Mononuclear cell (primary cell): Measurements from ENCODE around the gene CCM2. TPM values are rescaled to one million over a fixed set of nuclear protein-coding genes. Genes with fewer than 3 reads are reported as not detected.

Experiments
- H3K27me3 ChIP-seq: 2 replicates; pipeline ENCODE4 v1.6.0; 2011; ENCODE audit warnings: low read length, control low read depth; ENCODE audit not compliant: insufficient read depth
- H3K4me1 ChIP-seq: 2 replicates; pipeline ENCODE4 v1.5.1; 2011; ENCODE audit warnings: mild to moderate bottlenecking, low read length, control low read depth; ENCODE audit not compliant: insufficient read depth
- H3K4me3 ChIP-seq: 2 replicates; pipeline ENCODE4 v1.5.1; 2011; ENCODE audit warnings: mild to moderate bottlenecking, low read length, moderate library complexity
- H3K9me3 ChIP-seq: 2 replicates; pipeline ENCODE4 v1.5.1; 2011; ENCODE audit warnings: low read depth, mild to moderate bottlenecking, control low read depth, low read length
- total RNA-seq: library from RNA; depleted of rRNA; stranded (reverse); fragments of >200 nt; gene quantifications from one replicate; pipeline ENCODE4 v1.2.3, GENCODE V29; 2012

Gene CCM2
- total RNA-seq, 1 donor: 35.7 TPM

GRCh38 chr7:45077579-45077978 is 77.6 kb downstream of the CCM2 start:
- Histone ChIP-seq H3K4me3 (no peak overlapping the region), H3K9me3 (no peaks in the 10 kb centered on the region), H3K4me1 (peaks cover 5% of the 10 kb centered on the region), H3K27me3 (no peaks in the 10 kb centered on the region)

DNA sequence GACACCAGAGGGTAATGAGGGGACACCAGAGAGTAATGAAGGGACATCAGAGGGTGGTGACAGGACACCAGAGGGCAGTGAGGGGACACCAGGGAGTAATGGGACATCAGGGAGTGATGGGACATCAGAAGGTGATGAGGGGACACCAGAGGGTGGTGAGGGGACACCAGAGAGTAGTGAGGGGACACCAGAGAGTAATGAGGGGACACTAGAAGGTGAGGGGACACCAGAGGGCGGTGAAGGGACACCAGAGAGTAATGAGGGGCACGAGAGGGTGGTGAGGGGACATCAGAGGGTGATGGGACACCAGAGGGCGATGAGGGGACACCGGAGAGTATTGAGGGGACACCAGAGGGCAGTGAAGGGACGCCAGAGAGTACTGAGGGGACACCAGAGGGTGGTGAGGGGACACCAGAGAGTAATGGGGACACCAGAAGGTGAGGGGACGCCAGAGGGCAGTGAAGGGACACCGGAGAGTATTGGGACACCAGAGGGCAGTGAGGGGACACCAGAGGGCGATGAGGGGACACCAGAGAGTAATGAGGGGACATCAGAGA is 78.2 kb downstream of the CCM2 start:
- Histone ChIP-seq H3K27me3 (no peaks in the 10 kb centered on the region), H3K4me3 (no peak overlapping the region), H3K4me1 (no peaks in the 10 kb centered on the region), H3K9me3 (no peaks in the 10 kb centered on the region)

- H3K27me3 ChIP-seq: no peaks in the 10 kb centered on the region
- no peaks in the 10 kb centered on the region for H3K4me1 ChIP-seq
- no peak overlapping the region for H3K4me3 ChIP-seq
- H3K9me3 ChIP-seq: no peaks in the 10 kb centered on the region
These were observed 80.4 kb downstream of the CCM2 start for GRCh38 chr7:45080265-45080957.

GRCh38 chr7:45080958-45081669 is 81.1 kb downstream of the CCM2 start:
- no peak overlapping the region for H3K4me3 ChIP-seq
- H3K4me1 ChIP-seq: no peaks in the 10 kb centered on the region
- H3K27me3 ChIP-seq: no peaks in the 10 kb centered on the region
- no peaks in the 10 kb centered on the region for H3K9me3 ChIP-seq

DNA sequence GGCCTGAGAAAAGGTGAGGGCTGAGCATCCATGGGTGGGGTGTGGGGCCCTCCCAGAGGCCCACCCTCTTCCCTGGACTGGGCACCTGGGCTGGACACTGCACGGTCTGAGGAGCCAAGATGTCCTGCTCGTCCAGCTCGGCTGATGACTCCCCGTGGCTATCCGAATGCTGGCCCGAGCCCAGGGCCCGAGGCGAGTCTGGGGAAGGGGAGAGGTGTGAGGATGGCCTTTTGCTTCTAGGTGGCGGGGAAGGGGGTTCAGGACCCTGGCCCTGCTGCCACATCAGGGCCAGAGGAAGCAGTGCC is 81.6 kb downstream of the CCM2 start:
- Histone ChIP-seq H3K9me3 (no peaks in the 10 kb centered on the region), H3K4me3 (no peak overlapping the region), H3K27me3 (no peaks in the 10 kb centered on the region), H3K4me1 (no peaks in the 10 kb centered on the region)

GRCh38 chr7:45082031-45082830 is 82.2 kb downstream of the CCM2 start:
- Histone ChIP-seq H3K27me3 (no peaks in the 10 kb centered on the region), H3K4me1 (no peaks in the 10 kb centered on the region), H3K9me3 (no peaks in the 10 kb centered on the region)

GRCh38 chr7:45082831-45083331 is 82.9 kb downstream of the CCM2 start:
- no peaks in the 10 kb centered on the region for H3K27me3 ChIP-seq
- no peaks in the 10 kb centered on the region for H3K4me1 ChIP-seq
- no peaks in the 10 kb centered on the region for H3K9me3 ChIP-seq
- H3K4me3 ChIP-seq: no peak overlapping the region

More at GRCh38 chr7:45082031-45082830, 82.2 kb downstream of the CCM2 start:
- H3K4me3 ChIP-seq: no peak overlapping the region

GRCh38 chr7:45084336-45084735 is 84.3 kb downstream of the CCM2 start:
- no peak overlapping the region for H3K4me3 ChIP-seq
- H3K4me1 ChIP-seq: peaks cover 6% of the 10 kb centered on the region
- peaks cover 7% of the 10 kb centered on the region for H3K27me3 ChIP-seq
- no peaks in the 10 kb centered on the region for H3K9me3 ChIP-seq

DNA sequence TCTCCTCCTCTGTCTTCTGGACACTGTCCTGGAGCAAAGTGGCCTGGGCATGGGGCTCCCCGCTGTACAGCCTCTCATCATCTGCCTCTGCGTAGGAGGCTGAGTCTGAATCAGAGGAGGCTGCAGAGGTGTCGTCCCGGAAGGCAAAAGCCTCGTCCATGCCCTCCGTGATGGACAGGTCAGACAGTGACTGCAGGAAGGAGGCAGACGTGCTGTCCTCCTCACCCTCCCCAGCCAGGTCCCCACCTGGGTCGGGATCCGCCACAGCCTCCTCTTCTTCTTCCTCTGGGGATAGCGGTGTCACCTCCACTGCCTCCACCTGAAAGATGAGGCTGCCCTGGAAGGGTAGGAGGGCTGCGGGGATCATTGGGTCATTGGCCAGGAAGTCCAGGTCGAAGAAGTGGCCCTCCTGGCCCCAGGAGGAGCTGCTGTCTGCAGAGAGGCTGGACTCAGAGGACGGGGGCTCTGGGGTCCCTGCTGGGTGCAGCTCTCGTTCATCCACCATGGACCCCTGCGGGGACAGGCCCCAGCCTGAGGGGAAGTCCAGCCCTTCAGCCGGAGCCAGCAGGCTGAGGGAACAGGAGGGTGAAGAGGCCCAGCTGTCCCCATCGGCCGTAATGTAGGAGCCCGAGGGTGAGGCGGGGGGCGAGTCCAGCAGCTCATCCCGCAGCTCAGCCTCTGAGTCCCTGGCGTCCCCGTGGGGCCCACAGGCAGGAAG is 85.1 kb downstream of the CCM2 start:
- Histone ChIP-seq H3K4me1 (peaks cover 9% of the 10 kb centered on the region), H3K27me3 (peaks cover 13% of the 10 kb centered on the region), H3K9me3 (no peaks in the 10 kb centered on the region), H3K4me3 (no peak overlapping the region)

DNA sequence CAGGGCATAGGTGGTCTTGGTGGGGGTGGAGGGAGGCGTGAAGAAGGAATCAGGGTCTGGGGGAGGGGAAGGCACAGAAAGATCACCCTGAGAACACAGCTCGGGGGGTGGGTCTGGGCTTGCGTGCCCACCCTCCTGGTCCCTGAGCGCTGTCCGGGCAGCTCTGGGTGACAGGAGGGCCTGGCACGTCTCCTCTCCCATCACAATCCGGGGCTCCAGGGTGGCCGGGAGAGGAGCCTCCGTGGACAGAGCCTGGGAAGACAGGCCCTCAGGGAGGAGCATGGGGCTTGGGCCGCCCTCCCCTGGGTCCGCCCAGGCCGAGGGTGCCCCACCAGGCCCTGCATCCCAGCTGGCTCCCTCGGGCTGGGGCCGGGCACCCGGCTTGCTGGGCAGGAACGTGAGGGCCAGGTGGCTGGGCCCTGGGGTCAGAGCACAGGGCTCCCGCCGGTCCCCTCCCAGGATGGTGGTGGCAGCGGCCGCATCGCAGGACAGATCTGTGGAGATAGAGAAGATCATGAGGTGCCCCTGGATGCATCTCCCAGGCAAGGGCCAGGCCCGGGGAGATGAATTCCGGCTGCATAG is 85.7 kb downstream of the CCM2 start:
- H3K4me1 ChIP-seq: peaks cover 9% of the 10 kb centered on the region
- no peak overlapping the region for H3K4me3 ChIP-seq
- H3K9me3 ChIP-seq: no peaks in the 10 kb centered on the region
- H3K27me3 ChIP-seq: peaks cover 13% of the 10 kb centered on the region

DNA sequence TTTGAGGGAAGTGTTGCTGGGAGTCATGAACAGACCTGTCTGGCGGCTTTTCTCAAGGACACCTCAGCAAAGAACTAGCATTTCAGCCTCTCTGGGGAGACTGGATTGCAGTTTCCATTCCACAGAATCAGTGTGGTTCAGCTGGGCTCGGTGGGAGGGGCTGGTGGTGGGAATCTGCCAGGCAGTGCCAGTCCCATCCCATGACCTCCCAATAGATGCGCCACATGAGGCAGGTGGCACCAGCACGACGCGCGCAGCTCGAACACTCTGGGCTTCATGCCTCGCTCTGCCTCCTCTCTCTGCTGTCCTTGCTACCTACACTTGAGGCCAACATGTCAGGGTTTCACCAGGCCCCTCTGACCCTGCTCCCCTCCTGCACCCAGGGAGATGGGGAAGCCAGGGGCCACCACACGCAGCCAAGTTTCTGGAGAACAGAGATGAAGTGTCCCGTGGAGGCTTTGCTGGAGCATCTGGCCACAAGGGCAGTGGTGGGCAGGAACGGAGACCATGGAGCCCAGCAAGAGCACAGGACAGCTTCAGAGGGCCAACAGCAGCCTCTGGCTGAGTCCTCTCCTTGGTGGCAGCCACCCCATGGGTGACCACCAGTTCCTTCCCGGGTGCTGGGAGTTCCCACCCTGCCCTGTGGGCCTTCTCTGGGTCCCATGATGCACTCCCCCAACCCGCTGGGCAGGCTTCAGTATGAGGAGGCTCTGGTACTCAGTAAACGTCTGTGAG is 86.5 kb downstream of the CCM2 start:
- Histone ChIP-seq H3K27me3 (peaks cover 13% of the 10 kb centered on the region), H3K4me1 (peaks cover 9% of the 10 kb centered on the region), H3K9me3 (no peaks in the 10 kb centered on the region), H3K4me3 (no peak overlapping the region)

- H3K27me3 ChIP-seq: peaks cover 13% of the 10 kb centered on the region
- H3K4me1 ChIP-seq: peaks cover 9% of the 10 kb centered on the region
- no peak overlapping the region for H3K4me3 ChIP-seq
- no peaks in the 10 kb centered on the region for H3K9me3 ChIP-seq
These were observed 87.5 kb downstream of the CCM2 start for GRCh38 chr7:45087301-45088145.

DNA sequence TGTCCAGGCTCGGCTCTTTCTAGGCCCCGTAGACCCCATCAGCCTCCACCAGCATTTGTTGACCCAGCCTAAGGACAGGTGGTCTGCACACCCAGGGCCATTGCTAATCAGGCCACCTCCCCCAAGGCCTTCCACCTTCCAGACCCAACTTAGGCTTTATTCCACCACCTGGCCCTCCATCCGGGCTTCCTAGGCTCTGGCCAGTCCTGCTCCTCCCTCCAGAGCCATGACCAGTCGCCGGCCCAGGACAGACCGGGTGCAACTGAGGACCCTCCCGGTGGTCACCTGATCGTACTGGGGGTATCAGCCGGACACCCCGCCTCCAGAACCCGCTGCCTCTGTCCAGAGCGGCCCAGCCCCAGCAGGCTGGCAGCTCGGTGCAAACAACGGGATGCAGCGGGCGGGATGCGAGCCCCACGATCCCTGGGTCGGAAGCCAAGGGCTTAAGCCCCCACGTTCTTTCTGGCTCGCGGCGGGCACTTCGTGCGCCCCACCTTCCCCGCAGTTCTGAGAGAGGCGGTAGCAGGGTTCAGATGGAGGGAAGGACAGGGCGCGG is 88.2 kb downstream of the CCM2 start:
- Histone ChIP-seq H3K4me1 (peaks cover 9% of the 10 kb centered on the region), H3K9me3 (no peaks in the 10 kb centered on the region), H3K27me3 (peaks cover 13% of the 10 kb centered on the region), H3K4me3 (no peak overlapping the region)
